ENCODE measurements around the gene TMCO6.
A peak's percentile ranks its signal among the peaks of the same experiment; 100 is the strongest.
"Not testable (repeated sequence)": the region's sequence is repeated elsewhere in the genome, so short reads cannot be mapped to it uniquely, and the experiment has no call there.

Gene TMCO6

DNA sequence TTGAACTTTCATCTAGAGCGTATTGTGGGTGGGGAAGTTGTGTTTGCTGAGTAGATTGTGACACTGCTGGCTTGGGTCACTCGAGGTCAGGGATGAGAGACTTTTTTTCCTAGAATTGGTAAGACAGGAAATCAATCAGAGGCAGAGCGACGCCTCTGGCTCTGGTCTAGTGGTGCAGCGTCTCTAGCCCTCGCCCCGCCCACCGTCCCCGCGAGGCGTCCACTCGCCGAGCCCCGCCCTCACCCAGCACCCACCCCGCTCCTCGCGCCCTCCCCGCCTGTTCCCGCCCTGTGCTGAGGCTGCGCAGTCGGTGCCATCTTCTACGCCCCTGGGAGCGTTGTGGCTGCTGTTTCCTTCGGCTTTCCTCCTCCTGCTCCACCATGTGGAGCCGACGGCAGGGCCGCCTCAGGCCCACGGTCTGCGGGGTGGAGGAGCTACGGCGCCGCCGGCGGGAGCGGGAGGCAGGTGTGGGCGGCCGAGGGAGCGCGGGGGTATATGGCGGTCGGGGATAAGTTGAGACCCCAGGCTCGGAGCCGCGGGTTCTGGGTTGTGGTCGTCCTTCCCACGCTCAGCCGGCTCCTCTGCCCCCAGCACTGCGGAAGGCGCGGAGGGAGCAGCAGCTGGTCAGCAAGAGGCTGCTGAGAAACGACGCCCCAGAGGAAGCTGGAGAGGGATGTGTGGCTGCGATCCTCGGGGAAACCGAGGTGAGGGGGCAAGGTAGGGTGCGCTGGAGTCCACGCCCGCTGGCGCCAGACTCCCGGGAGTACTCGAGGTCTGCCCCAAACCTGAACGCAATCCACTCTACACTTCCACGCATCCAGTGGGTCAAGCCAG, at the start of gene TMCO6:
Gene TMCO6, plus strand, starts transcription at position 304 of the 834 bp plus-strand sequence. Its CDS starts 77 bp downstream, at position 381.
- peak; percentile 84 for DNase-seq

GRCh38 chr5:140590861-140591260, 48.4 kb upstream of the TMCO6 start:
- no peak for DNase-seq

DNA sequence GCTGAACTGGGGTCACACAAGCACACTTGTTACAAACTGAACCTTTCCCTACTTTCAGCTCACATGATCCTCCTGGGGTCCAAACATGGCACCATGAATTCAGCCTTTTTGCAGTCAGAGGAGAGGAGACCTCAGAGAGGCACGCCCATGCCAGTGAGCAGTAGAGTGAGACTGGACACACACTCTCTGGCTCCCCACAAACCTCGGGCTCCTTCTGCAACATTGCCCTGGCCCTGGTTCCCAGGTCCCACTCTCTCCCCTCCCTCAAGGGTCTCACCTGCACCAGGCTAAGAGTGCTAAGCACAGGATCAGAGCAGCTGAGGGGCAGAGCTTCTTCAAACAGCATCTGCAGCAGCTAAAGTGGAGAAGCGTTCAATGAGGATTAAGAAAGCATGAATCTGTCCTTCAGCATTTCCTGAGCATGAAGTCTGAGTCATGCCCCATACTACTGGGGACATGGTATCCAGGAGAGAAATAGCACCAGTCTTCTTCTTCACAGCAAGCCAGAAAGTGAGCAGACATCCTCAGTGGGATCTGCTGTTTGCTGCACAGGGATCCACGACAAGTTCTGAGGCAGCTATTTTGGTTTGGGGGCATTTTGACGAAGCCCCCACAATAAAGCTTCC, 47.4 kb upstream of the TMCO6 start:
- no peak for DNase-seq

DNA sequence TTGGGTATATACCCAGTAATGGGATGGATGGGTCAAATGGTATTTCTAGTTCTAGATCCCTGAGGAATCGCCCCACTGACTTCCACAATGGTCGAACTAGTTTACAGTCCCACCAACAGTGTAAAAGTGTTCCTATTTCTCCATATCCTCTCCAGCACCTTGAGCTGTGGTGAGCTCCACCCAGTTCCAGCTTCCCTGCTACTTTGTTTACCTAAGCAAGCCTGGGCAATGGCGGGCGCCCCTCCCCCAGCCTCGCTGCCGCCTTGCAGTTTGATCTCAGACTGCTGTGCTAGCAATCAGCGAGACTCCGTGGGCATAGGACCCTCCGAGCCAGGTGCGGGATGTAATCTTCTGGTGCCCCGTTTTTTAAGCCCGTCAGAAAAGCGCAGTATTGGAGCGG, 46.2 kb upstream of the TMCO6 start:
- DNase-seq = not testable (repeated sequence)

GRCh38 chr5:140594169-140594568, 45.1 kb upstream of the TMCO6 start:
- DNase-seq = no peak

GRCh38 chr5:140595538-140596300, 43.5 kb upstream of the TMCO6 start:
- no peak for DNase-seq

- no peak for DNase-seq
These were observed 42.9 kb upstream of the TMCO6 start for GRCh38 chr5:140596321-140596741.

DNA sequence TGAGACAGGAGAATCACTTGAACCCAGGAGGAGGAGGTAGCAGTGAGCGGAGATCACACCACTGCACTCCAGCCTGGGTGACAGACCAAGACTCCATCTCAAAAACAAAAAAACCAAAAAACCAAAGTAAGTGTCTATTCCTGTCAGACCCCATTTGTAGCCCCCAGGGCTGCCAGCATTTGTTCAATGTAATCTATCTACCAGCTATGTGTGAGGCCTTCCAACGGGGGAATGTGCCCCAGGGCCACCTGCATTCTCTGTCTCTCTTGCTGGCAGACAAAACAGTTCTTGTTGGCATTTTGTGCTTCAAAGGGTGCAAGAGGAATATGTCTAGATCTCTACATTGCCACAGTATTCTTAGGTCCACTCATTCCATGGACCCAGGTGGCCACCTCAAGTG, 40.4 kb upstream of the TMCO6 start:
- no peak for DNase-seq

DNA sequence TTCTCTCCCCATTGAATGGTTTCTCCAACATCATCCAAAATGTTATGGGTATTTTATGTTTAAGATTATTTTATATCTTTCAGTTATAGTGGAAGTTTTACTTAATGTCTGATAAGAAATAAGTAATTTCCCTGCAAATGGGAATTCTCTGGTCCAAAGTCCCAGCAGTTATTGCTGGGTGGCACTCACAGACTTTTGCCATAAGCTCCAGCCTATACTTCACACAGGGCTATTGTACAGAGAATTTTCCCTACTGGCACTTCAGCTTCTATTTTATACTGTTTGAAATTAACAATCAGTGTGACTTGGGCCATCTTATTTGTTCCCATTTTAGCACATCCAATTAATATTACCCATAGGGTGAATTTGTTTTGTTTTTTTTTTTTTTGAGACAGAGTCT, 39.2 kb upstream of the TMCO6 start:
- no peak for DNase-seq

- no peak for DNase-seq
These were observed 37.1 kb upstream of the TMCO6 start for GRCh38 chr5:140602147-140602546.

- DNase-seq = not testable (repeated sequence)
These were observed 35.9 kb upstream of the TMCO6 start for GRCh38 chr5:140603446-140603698.

- DNase-seq = no peak
These were observed 35.5 kb upstream of the TMCO6 start for GRCh38 chr5:140603734-140604133.

DNA sequence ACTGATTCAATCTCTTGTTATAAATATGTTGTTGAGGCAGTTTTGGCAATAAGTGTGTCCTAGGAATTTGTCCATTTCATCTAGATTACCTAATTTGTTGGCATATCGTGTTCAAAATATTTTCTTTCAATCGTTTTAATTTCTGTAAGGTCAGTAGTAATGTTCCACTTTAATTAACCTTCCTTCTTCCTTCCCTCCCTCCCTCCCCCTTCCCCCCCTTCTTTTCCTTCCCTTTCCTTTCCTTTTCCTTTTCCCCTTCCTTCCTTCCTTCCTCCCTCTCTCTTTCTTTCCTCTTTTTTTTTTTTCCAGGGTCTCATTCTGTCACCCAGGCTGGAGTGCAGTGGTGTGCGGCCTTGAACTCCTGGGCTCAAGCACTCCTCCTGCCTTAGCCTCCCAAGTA, 33.4 kb upstream of the TMCO6 start:
- DNase-seq = no peak

DNA sequence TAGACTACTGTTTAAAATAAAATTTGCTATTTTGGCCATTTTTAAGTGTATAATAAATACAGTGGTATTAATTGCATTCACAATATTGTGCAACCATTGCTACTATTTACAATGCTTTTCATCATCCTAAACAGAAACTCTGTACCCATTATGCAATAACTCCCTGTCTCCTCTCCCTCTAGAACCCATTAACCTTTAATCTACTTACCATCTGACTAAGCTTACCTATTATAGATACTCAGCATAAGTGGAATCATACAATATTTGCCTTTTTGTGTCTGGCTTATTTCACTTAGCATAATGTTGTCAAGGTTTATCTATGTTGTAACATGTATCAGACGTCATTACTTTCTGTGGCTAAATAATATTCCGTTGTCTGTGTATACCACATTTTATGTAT, 32.2 kb upstream of the TMCO6 start:
- DNase-seq = no peak

DNA sequence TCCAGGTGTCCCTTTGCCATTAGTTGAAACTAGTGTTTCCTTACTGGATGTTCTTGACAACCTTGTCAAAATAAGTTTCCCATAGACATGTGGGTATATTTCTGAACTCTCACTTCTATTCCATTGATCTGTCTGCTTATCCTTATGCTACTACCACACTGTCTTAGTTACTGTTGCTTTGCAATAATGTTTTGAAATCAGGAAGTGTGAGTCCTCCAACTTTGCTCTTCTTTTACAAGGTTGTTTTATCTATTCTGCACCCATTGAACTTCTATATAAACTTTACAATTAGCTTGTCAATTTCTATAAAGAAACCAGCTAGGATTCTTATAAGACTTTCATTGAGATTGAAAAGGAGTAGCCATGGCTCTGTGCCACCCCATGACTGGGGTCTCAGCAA, 30.5 kb upstream of the TMCO6 start:
- DNase-seq = no peak

DNA sequence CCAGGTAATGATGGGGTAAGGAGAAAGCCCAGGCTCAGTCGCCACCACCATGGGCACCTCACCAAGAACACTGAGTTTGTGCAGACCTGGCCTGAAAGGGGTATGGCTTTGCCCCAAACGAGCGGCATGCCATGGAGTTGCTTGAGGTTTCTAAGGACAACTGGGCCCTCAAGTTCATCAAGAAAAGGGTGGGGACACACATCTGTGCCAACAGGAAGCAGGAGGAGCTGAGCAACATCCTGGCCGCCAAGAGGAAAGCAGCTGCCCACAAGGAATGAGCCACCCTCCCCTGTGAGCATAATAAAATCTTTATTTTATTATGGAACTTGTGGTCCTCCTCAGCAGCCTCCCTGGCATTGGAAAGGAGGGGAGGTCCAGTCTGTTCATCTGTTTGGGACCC, 30.1 kb upstream of the TMCO6 start:
- no peak for DNase-seq

GRCh38 chr5:140611020-140611521, 28.2 kb upstream of the TMCO6 start:
- no peak for DNase-seq

- no peak for DNase-seq
These were observed 16.9 kb upstream of the TMCO6 start for GRCh38 chr5:140622301-140622700.

GRCh38 chr5:140623061-140623460, 16.2 kb upstream of the TMCO6 start:
- DNase-seq = not testable (repeated sequence)

GRCh38 chr5:140624886-140625285, 14.4 kb upstream of the TMCO6 start:
- not testable (repeated sequence) for DNase-seq

DNA sequence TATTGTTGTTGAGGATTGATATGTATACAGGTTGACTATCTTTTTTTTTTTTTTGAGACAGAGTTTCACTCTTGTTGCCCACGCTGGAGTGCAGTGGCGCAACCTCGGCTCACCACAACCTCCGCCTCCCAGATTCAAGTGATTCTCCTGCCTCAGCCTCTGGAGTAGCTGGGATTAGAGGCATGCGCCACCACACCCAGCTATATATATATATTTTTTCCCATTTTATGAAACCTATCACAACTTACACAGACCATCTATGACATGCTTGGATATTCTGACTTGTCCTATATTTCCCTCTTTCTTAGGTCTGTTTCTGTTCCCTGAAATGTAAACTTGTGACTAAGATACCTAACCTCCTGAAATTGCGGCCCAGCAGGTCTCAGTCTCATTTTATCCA, 11.3 kb upstream of the TMCO6 start:
- DNase-seq = no peak

DNA sequence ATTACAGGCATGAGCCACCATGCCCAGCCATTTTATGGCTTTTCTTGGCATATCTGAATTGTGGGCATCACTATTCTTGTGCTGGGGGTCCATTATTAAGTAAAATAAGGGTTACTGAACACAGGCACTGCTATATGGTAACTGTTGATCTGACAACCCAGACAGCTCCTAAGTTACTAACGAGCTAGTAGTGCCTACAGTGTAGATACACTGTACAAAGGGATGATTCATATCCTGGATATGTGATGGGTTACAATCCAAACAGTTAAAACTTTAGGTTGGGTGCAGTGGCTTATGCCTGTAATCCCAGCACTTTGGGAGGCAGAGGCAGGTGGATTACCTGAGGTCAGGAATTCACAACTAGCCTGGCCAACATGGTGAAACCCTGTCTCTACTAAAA, 10.5 kb upstream of the TMCO6 start:
- no peak for DNase-seq

GRCh38 chr5:140630292-140631035, 8.8 kb upstream of the TMCO6 start:
- no peak for DNase-seq
